Upper lobe of left lung (tissue), 6 donors: ENCODE data around the gene COL11A2. TPM values are rescaled to one million over a fixed set of nuclear protein-coding genes. Genes with fewer than 3 reads are reported as not detected.

Experiments
- ATAC-seq, 2 donors: fragments of 200-7000 bp; cut with Tn5 transposase; one replicate each; pipeline ENCODE4 v1.9.1; 2022; ENCODE audit warnings: mild to moderate bottlenecking in 2 of 2, moderate library complexity in 2 of 2; ENCODE audit not compliant: low FRiP score in 2 of 2
- DNase-seq, 2 donors: peaks; one replicate each; pipeline ENCODE4 v3.0.0-alpha.2; 2019 to 2020
- H3K27ac ChIP-seq, 4 donors: fragments of 200-600 bp; sonication (generic); one replicate each; pipeline ENCODE4 v1.5.1; 2016 to 2019
- H3K27me3 ChIP-seq, 4 donors: fragments of 200-600 bp; sonication (generic); one replicate each; pipeline ENCODE4 v1.5.1; 2017 to 2019
- H3K36me3 ChIP-seq, 4 donors: fragments of 200-600 bp; sonication (generic); one replicate each; pipeline ENCODE4 v1.5.1; 2016 to 2019
- H3K4me1 ChIP-seq, 4 donors: fragments of 200-600 bp; sonication (generic); one replicate each; pipeline ENCODE4 v1.5.1; 2018 to 2019
- H3K4me3 ChIP-seq, 4 donors: fragments of 200-600 bp; sonication (generic); one replicate each; pipeline ENCODE4 v1.5.1; 2017 to 2019; ENCODE audit warnings: mild to moderate bottlenecking in 2 of 4, moderate library complexity in 1 of 4
- H3K9me3 ChIP-seq, 4 donors: fragments of 200-600 bp; sonication (generic); one replicate each; pipeline ENCODE4 v1.5.1; 2018 to 2019
- EP300 ChIP-seq, 4 donors: sonication (generic); formaldehyde crosslinking; IDR thresholded peaks; one replicate each; pipeline ENCODE4 v1.5.1; 2017; ENCODE audit warnings: antibody characterized with exemption in 4 of 4, control low read depth in 2 of 4
- POLR2A ChIP-seq, 4 donors: fragments of 450-650 bp; IDR thresholded peaks; one replicate each; pipeline ENCODE4 v1.5.1; 2016 to 2017; ENCODE audit warnings: antibody characterized with exemption in 4 of 4, mild to moderate bottlenecking in 2 of 4
- POLR2AphosphoS5 ChIP-seq, 2 donors: sonication (generic); formaldehyde crosslinking; IDR thresholded peaks; one replicate each; pipeline ENCODE4 v1.5.1; 2017; ENCODE audit warnings: antibody characterized with exemption in 2 of 2
- WGBS, 2 donors: methylation state at CpG; one replicate each; pipeline ENCODE4 v1.1.5; 2017 to 2018; 5-methylcytosine and 5-hydroxymethylcytosine counted together
- total RNA-seq, 6 donors: library from RNA; depleted of rRNA in 4 of 6; stranded (reverse); fragments of >200 nt in 4 of 6; gene quantifications; one replicate each; pipeline versions ENCODE4 v1.1.0 to v1.2.1, GENCODE V29; 2016 to 2021
- TF ChIP-seq, protein P1 (sequence below), 6 experiments: fragments of 450-650 bp in 4 of 6; fragments of 200-600 bp in 2 of 6; sonication (generic) in 2 of 6; IDR thresholded peaks; one replicate each; pipeline ENCODE4 v1.5.1; 2016 to 2019; ENCODE audit warnings: antibody characterized with exemption in 6 of 6
- donor health status: DM: no; HTN: no; CAD: no; lungs with moderate emphysema.
- donor health status: DM: no; HTN: yes; CAD: no; lungs with severe emphysema.

The COL11A2 gene
- total RNA-seq, 6 donors from 2014 or later = 0.20 to 2.1 (median 0.74) TPM

DNA sequence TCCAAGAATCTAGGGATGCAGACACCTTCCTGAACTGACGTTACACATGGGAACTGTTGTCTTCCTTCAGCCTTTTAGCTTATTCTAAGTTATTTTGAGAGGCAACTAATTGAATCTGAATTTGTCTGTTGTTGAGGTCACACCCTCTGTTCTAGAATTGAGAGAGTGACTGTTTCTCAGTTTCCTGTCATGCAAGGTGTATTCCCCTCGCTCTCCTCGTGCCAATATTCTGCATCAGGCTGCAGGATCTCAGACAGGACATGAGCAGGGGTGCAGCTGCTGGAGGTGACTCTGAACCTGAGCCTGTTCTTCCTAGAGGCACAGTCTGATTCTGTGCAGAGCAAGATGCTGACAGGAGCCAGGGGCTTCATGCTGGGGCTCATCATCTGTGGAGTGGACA is 63.9 kb downstream of the COL11A2 start:
- no peaks in the 10 kb centered on the region for H3K36me3 ChIP-seq
- TF ChIP-seq, protein P1, sequence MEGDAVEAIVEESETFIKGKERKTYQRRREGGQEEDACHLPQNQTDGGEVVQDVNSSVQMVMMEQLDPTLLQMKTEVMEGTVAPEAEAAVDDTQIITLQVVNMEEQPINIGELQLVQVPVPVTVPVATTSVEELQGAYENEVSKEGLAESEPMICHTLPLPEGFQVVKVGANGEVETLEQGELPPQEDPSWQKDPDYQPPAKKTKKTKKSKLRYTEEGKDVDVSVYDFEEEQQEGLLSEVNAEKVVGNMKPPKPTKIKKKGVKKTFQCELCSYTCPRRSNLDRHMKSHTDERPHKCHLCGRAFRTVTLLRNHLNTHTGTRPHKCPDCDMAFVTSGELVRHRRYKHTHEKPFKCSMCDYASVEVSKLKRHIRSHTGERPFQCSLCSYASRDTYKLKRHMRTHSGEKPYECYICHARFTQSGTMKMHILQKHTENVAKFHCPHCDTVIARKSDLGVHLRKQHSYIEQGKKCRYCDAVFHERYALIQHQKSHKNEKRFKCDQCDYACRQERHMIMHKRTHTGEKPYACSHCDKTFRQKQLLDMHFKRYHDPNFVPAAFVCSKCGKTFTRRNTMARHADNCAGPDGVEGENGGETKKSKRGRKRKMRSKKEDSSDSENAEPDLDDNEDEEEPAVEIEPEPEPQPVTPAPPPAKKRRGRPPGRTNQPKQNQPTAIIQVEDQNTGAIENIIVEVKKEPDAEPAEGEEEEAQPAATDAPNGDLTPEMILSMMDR (IDR thresholded peaks at IDR 0.05) = no peak
- TF ChIP-seq POLR2AphosphoS5 (IDR thresholded peaks at IDR 0.05) (no peak), POLR2A (IDR thresholded peaks at IDR 0.05) (no peak), EP300 (IDR thresholded peaks at IDR 0.05) (no peak)
- H3K4me3 ChIP-seq = no peak overlapping the region
- no peaks in the 10 kb centered on the region for H3K27me3 ChIP-seq
- H3K9me3 ChIP-seq = peaks cover 0 to 8% (median 5%) of the 10 kb centered on the region in 4 donors
- DNase-seq = no peak
- no peaks in the 10 kb centered on the region for H3K4me1 ChIP-seq
- no peak overlapping the region for H3K27ac ChIP-seq
- 76 to 81% methylated on average over 3 of the region's 3 CpGs for WGBS, 2 donors
- ATAC-seq = no peak

- no peak for TF ChIP-seq EP300 (IDR thresholded peaks at IDR 0.05)
- TF ChIP-seq, protein P1 (IDR thresholded peaks at IDR 0.05) = peak; percentile 31 to 65 (median 54)
- no peak overlapping the region for H3K4me3 ChIP-seq
- peak; percentile 64 for ATAC-seq
- H3K27me3 ChIP-seq = no peaks in the 10 kb centered on the region
- WGBS, 2 donors = 49 to 65% methylated on average over 5 of the region's 5 CpGs
- DNase-seq = peak in 1 of 2 donors; percentile 75
- no peak overlapping the region for H3K27ac ChIP-seq
- H3K4me1 ChIP-seq = no peaks in the 10 kb centered on the region
- peaks cover 0 to 11% (median 5%) of the 10 kb centered on the region in 4 donors for H3K9me3 ChIP-seq
- no peaks in the 10 kb centered on the region for H3K36me3 ChIP-seq
These were observed 66.1 kb downstream of the COL11A2 start for GRCh38 chr6:33126101-33126714.

- DNase-seq = no peak
- H3K9me3 ChIP-seq = peaks cover 0 to 11% (median 5%) of the 10 kb centered on the region in 4 donors
- ATAC-seq = no peak
- no peaks in the 10 kb centered on the region for H3K27me3 ChIP-seq
- no peaks in the 10 kb centered on the region for H3K4me1 ChIP-seq
- H3K27ac ChIP-seq = no peak overlapping the region
- no peak overlapping the region for H3K4me3 ChIP-seq
- TF ChIP-seq POLR2A (IDR thresholded peaks at IDR 0.05) (no peak), EP300 (IDR thresholded peaks at IDR 0.05) (no peak), POLR2AphosphoS5 (IDR thresholded peaks at IDR 0.05) (no peak)
- TF ChIP-seq, protein P1 (IDR thresholded peaks at IDR 0.05) = no peak
- H3K36me3 ChIP-seq = no peaks in the 10 kb centered on the region
- 75 to 77% methylated on average over 4 of the region's 4 CpGs for WGBS, 2 donors
These were observed 67.3 kb downstream of the COL11A2 start for GRCh38 chr6:33124947-33125346.

GRCh38 chr6:33124525-33124901 is 67.8 kb downstream of the COL11A2 start:
- Histone ChIP-seq H3K4me1 (no peaks in the 10 kb centered on the region), H3K27me3 (no peaks in the 10 kb centered on the region), H3K9me3 (peaks cover 0 to 11% (median 5%) of the 10 kb centered on the region in 4 donors), H3K4me3 (no peak overlapping the region), H3K27ac (no peak overlapping the region), H3K36me3 (no peaks in the 10 kb centered on the region)
- TF ChIP-seq, protein P1 (IDR thresholded peaks at IDR 0.05) = no peak
- no peak for TF ChIP-seq POLR2A (IDR thresholded peaks at IDR 0.05)
- TF ChIP-seq EP300 (IDR thresholded peaks at IDR 0.05) = no peak
- TF ChIP-seq POLR2AphosphoS5 (IDR thresholded peaks at IDR 0.05) = no peak
- ATAC-seq (no peak), DNase-seq (no peak)
- 83 to 94% methylated on average over 4 of the region's 4 CpGs for WGBS, 2 donors
